Fibroblast of skin of abdomen (primary cell): ENCODE measurements around the gene CLK4.
A peak's percentile ranks its signal among the peaks of the same experiment; 100 is the strongest.

ENCODE experiments used
- DNase-seq: peaks from one replicate; pipeline ENCODE4 v3.0.0-alpha.2; 2013

Gene CLK4

DNA sequence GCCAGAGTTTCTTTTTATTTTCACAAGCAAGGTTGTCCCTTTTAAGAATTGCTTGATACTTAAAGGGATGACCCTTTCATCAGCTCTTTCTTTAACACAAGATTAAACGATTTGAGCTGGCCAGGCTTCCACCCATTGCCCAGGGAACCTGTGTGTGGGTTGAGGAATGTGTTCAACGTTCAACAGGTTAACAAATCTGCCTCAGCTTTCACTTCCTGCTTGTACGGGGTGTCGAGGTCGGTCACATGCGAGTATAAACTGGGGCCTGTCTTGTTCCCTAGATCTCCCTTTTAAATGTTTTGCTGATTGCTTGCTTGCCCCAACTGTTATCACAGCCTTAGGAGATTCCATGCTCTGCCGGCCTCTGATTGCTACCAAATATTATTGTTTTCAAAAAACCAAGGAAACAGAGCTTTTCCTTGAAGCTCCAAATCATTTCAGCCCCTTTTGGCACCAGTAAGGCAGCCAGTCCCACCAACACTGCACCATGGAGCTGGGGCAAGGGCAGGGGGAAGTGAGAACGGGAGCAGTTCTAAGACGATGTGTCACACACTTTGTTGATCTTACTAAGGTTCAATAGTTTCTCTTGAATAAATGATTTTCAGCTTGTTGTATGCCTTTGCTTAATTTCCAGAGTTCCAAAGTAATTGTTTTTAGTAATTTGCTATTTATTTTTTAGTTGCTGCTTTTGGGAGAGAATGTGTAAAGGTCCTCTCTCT is 10.7 kb upstream of the CLK4 start:
- no peak for DNase-seq

GRCh38 chr5:178632285-178632684 is 5.4 kb upstream of the CLK4 start:
- DNase-seq: no peak

DNA sequence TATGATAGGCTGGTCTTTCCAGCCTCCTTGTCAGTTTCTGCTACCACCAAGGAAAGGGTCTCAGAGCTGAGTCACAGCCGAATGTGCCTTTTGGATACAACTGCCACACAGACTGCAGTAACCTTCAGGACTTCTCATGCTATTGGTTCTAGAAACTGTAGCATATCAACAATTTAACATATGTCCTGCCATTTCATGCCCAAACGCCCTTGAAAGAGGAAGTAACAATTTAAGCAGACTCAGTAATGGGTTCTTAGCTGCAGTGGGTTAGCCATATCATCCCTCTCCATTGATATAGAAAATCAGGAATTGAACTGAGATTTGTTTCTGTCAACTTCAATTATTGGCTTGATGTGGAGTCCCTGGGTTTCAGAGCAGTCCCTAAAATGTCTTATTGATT is 4.1 kb upstream of the CLK4 start:
- DNase-seq: no peak

- peak; percentile 44 for DNase-seq
These were observed 3.7 kb upstream of the CLK4 start for GRCh38 chr5:178630475-178630930.

DNA sequence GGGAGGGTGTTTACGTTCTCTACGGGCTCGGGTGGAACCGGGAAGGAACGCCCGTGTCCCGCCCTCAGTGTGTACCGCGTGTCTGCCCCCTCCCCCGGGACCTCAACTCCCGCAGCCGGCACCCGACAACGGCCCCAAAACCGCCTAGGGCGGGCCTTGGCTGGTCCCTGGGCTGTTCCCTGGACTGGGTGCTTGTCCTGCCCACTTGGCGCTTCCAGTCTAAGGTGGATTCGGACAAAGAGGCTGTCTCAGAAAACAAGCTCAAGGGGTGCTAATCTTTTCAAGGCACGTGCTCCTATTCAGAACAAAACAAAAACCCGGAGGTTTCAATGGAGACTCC is 379 bp upstream of the CLK4 start:
- no peak for DNase-seq

DNA sequence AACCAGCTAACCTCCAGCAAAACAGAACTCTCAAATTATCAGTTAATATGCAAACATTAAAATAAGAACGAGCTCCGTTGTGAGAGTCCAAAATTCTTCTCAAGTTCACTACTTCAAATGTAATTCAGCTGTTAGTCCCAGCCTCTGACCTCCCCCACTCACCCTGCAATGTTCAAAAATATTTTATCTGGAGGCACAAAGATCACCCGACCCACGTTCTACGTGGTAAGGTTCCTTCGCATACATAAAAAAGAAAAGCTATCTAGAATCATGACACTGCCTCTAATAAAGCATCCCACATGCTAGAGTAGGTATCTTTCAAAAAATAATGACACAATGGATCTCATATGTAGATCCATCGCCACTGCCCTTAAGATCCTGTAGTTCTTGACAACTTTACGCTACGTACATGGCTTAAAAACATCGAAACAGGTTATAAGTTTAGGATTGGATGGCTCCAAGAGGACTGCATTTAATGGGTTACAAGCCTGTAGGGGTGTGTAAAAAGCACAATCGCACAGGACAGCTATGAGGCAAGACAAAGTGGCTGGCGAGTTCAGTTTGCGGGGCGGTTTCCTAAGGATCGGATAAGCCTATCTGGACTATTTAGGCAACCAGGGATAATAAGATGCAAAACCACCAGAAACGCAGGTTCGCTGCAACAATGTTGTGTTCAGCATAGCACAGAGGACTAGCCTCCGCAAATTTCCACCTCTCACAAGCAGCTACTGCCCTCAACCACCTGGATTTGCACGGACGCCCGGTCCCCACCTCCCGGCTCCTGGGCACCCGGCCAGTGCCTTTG is 969 bp downstream of the CLK4 start:
- DNase-seq: peak; percentile 17

DNA sequence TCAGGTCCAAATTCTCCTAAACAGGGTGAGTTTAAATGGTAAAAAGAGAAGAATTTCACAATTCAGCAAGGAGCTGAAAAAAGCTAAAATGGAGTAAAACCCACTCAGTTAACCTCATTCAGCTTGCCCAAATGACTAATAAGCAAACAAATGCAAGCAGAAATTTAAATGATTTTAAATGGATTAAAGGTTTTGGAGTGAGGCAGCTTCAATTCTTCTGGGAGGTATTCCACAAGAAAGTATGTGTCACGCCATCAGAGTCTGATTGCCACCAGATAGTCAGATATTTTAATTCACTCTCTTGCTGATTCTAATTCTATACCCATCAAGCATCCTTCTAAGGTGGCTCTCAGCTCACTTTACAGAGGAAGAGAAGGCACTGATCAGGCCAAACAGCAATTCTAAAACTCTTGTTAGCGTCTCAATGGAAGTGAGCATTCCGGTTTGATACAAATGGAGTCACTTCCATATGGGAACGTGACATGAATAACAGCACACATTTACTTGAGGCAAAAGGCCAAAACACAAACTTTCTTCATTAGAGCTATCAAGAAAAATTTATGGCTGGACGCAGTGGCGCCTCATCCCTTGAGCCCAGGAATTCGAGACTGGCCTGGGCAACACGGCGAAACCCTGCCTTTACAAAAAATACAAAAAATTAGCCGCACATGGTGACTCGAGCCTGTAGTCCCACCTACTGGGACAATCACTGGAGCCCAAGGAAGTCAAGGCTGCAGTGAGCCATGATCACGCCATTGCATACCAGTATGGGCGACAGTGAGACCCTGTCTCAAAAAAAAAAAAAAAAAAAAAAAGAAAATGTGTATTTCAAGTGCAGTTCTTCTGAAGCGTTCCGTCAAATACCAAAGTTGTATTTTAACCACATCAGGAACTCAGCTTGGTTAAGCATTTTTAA is 2.0 kb downstream of the CLK4 start:
- peak; percentile 45 for DNase-seq

DNA sequence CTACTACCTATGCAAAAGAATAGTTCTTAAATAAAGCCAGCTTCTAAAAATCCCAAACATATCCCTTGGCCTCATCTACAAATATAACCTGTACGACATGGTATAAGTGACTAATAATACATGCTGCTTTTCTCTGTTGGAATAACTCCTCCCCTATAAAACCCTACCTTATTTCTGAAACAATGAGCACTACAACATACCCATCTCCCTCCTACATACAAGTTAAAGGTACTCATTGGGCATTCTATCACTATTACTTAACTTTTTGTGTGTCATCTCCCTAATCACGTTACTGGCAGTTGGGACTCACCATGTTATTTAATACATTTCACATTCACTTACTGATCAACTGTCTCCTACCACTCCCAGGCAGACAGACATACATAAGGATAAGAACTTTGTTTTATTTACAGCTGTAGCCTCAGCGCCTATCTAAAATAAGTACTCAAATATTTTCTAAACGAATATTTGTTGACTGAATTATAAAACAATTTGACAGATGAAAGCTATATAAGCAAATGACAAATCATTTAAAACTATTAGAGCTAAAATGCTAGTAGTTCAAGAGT is 4.1 kb downstream of the CLK4 start:
- no peak for DNase-seq

DNA sequence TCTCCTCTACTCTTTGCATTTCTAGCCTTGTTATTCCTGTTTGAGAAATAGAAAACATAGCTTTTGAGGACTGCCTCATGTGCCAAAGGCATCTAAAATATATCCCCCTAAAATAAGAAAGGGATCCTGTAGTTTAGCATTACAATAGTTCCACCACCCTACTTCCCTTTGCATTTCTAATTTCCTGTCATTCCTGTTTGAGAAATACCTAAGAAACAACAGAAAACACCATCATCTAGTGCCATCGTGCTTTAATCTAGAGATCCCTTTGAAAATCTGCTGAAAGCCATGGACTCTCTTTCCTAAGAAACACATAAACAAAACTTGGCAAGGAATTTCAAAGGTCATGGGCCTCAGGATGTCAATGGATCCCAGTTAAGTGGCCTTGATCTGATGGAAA is 7.5 kb downstream of the CLK4 start:
- DNase-seq: no peak

- DNase-seq: no peak
These were observed 14.6 kb downstream of the CLK4 start for GRCh38 chr5:178612299-178612698.

- DNase-seq: no peak
These were observed 20.6 kb downstream of the CLK4 start for GRCh38 chr5:178606269-178606668.

DNA sequence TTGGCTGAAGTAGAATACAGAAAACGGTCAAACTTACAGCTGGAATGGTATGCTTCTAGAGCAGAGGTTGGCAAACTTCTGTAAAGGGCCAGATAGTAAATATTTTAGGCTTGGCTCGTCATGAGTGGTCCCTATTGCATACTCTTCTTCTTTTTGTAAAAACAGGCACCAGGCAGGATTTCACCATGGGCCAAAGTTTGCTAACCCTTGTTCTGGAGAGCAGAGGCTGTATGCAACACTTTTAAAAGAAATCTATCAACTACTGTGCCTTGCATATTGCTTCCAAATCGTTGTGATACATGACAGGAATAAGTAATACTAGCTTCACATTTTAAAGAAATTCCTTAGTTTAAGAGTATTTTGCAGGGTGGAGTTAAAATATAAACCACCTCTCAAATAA is 21.1 kb downstream of the CLK4 start:
- DNase-seq: no peak

DNA sequence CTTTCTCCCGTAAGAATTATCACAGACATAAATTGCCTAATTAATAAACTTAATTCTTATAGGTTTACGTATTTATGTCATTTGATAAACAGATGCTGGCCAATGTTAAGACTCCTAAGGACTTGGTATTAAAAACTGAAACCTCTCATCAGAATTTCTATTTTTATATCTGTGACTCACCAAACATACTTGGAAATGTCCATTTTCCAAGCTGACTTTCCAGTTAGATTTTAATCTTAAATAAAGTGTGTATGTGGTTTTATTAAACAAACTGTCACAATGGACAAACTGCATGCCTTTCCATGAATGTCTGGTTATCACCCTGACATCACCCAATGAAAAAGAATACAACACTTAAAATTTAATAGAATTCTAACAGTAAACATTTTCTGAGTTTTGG is 24.1 kb downstream of the CLK4 start:
- no peak for DNase-seq

GRCh38 chr5:178595750-178596149 is 31.1 kb downstream of the CLK4 start:
- DNase-seq: no peak

DNA sequence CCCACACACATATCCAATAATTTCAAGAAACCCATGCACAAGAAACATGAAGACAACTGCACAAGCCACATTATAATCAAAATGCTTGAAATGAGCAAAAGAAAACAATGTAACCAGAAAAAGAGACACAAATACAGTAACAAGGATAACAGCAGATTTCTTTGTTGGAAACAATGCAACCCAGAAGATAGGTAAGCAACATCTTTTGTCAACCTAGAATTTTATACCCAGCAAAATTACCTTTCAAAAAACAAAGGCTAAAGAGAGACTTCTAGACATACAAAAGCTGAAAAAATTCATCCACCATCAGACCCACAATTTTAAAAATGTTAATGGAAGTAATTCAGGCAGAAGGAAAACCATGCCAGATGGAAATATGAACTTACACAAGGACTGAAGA is 31.7 kb downstream of the CLK4 start:
- DNase-seq: no peak

- no peak for DNase-seq
These were observed 35.9 kb downstream of the CLK4 start for GRCh38 chr5:178590924-178591423.

- peak; percentile 38 for DNase-seq
These were observed 36.5 kb downstream of the CLK4 start, which contains the start of gene COL23A1 for GRCh38 chr5:178590141-178590923. Gene COL23A1 (minus strand): TSS chr5:178590393.

DNA sequence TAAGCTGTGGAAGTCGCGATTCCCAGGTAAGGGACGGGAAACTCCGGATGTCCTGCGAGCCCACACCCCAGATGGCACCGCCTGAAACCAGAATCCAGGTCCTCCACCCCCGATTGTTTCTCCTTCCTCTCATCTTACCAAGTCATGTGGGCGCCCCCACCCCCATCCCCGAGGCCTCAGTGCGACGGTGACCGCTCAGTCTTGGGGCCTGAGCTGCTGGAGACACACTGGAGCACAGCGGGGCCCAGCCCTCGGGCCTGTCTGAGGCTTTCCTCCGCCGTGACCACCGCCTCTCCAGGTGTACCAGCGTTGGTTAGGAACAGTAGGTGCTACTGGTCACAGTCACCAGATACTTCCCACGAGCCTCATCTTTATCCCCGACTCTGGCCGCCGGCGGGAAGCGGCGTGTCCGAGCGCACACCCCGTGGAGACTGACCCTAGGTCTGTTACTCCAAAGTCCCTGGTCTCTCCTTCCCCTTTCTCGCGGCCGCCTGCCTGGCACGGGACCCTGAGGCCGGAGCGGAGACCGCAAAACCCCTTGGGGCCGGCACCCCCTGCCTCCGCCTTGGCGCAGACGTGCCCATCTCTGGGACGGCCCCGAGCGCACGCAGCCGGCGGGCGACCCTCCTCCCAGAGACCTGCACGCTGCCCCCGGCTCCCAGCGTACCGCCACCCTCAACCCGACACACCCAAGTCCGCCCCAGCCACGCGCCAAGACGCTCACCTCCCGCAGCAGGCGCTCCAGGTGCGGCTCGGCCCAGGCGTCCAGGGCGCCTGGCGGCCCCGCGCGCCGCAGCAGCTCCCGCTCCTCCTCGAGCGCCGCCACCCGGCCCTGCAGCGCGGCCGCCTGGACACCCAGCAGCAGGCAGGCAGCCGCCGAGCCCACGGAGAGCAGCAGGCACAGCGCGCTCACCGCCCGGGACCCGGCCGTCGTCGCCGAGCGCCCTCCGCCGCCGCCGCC is 37.4 kb downstream of the CLK4 start:
- DNase-seq: peak; percentile 34

DNA sequence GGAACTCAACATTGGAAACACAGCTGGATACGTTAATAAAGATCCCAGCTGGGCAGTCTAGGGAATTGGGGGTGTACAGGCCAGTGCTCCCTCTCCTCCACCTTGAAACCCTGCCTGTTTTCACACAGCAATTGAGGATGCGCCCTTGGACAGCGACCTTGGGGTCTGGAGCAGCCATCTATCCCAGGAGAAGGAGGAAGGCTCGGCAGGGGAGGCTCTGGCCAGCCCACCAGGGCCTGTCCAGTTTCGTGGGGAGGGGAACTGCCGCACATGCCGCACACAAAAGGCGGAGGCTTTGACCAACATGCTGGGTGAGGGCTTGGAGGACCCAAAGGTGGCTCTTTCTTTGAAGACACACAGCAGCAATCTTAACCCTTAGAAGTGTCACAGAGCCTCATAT is 38.1 kb downstream of the CLK4 start:
- DNase-seq: no peak
